PC-3 (cell line): ENCODE data around the gene LINGO3. TPM values are rescaled to one million over a fixed set of nuclear protein-coding genes. Genes with fewer than 3 reads are reported as not detected.

Experiments
- ATAC-seq: fragments of 200-7000 bp; cut with Tn5 transposase; 2 replicates; pipeline ENCODE4 v1.9.1; 2020; ENCODE audit warnings: mild to moderate bottlenecking, moderate library complexity
- BruUV-seq: library from RNA; stranded (reverse); fragments of 400-500 nt; replicated peaks from 2 replicates; lab custom pipeline; 2021; lab: Mats Ljungman, UMichigan
- CTCF ChIA-PET: fragments of 300-600 bp; sonication (Branson Sonifier 250); formaldehyde crosslinking; loops from one replicate; lab custom pipeline; 2022; ENCODE audit warnings: antibody characterized with exemption; lab: Charles Lee
- POLR2A ChIA-PET: fragments of 300-600 bp; sonication (Branson Sonifier 250); formaldehyde crosslinking; loops from one replicate; lab custom pipeline; 2022; ENCODE audit warnings: antibody characterized with exemption; ENCODE audit not compliant: unreplicated experiment; lab: Charles Lee
- DNase-seq: peaks from one replicate; pipeline ENCODE4 v3.0.0-alpha.2; 2015
- H2AFZ ChIP-seq: fragments of 300-600 bp; sonication (generic); 2 replicates; pipeline ENCODE4 v1.6.0; 2016; ENCODE audit warnings: antibody characterized with exemption, low read length
- H3F3A ChIP-seq: fragments of 300-600 bp; sonication (generic); one replicate; pipeline ENCODE4 v1.6.0; 2017; ENCODE audit warnings: antibody characterized with exemption, low read length, control low read depth, mild to moderate bottlenecking; ENCODE audit not compliant: unreplicated experiment
- H3K27ac ChIP-seq: fragments of 300-600 bp; sonication (generic); 2 replicates; pipeline ENCODE4 v1.5.1; 2016; ENCODE audit warnings: mild to moderate bottlenecking, low read length
- H3K27me3 ChIP-seq: fragments of 300-600 bp; sonication (generic); 2 replicates; pipeline ENCODE4 v1.6.1; 2016; ENCODE audit warnings: low read length, mixed read lengths
- H3K36me3 ChIP-seq: fragments of 300-600 bp; sonication (generic); 2 replicates; pipeline ENCODE4 v1.6.1; 2016; ENCODE audit warnings: low read depth, mixed run types, low read length, mixed read lengths
- H3K4me1 ChIP-seq: fragments of 300-600 bp; sonication (generic); 2 replicates; pipeline ENCODE4 v1.5.1; 2016; ENCODE audit warnings: low read length; ENCODE audit not compliant: insufficient read depth
- H3K4me2 ChIP-seq: fragments of 300-600 bp; sonication (generic); 2 replicates; pipeline ENCODE4 v1.6.0; 2016; ENCODE audit warnings: low read length
- H3K4me3 ChIP-seq: fragments of 300-600 bp; sonication (generic); 2 replicates; pipeline ENCODE4 v1.5.1; 2016; ENCODE audit warnings: mild to moderate bottlenecking, low read length, mixed read lengths
- H3K79me2 ChIP-seq: fragments of 300-600 bp; sonication (generic); 2 replicates; pipeline ENCODE4 v1.6.1; 2017; ENCODE audit warnings: low read length, mixed read lengths
- H3K9ac ChIP-seq: fragments of 300-600 bp; sonication (generic); 2 replicates; pipeline ENCODE4 v1.6.0; 2016; ENCODE audit warnings: mild to moderate bottlenecking, low read length
- H3K9me2 ChIP-seq: fragments of 300-600 bp; sonication (generic); replicated peaks from 2 replicates; pipeline ENCODE4 v1.6.1; 2016; ENCODE audit warnings: mixed run types, low read length, mixed read lengths
- H3K9me3 ChIP-seq: fragments of 300-600 bp; sonication (generic); 2 replicates; pipeline ENCODE4 v1.6.1; 2016; ENCODE audit warnings: low read length, mixed read lengths
- H4K20me1 ChIP-seq: fragments of 300-600 bp; sonication (generic); 2 replicates; pipeline ENCODE4 v1.6.1; 2016; ENCODE audit warnings: low read length, mixed read lengths
- CTCF ChIP-seq: fragments of 300-600 bp; sonication (generic); conservative IDR thresholded peaks from 2 replicates; pipeline ENCODE4 v1.5.1; 2017; ENCODE audit warnings: antibody characterized with exemption, low read depth, mild to moderate bottlenecking, low read length
- EZH2 ChIP-seq: fragments of 300-600 bp; sonication (generic); IDR thresholded peaks from one replicate; pipeline ENCODE4 v1.6.1; 2017; ENCODE audit warnings: antibody characterized with exemption, mild to moderate bottlenecking, low read length; ENCODE audit not compliant: unreplicated experiment
- EZH2phosphoT487 ChIP-seq: fragments of 300-600 bp; sonication (generic); IDR thresholded peaks from 2 replicates; pipeline ENCODE4 v1.6.1; 2018; ENCODE audit warnings: mild to moderate bottlenecking, antibody characterized with exemption, low read length, borderline replicate concordance
- intact Hi-C: fragments of 100-400 bp; cut with micrococcal nuclease; formaldehyde crosslinking; loops from 2 replicates; pipeline ENCODE4 v1.9.0; 2023
- total RNA-seq: library from RNA; depleted of rRNA; stranded (reverse); fragments of >200 nt; gene quantifications from 2 replicates; pipeline ENCODE4 v1.2.3, GENCODE V29; 2014

Gene LINGO3
- total RNA-seq, 1 experiment from 2014 or later: not detected

GRCh38 chr19:2336528-2337328 lies 28.8 kb upstream of the LINGO3 start:
- peaks cover 14% of the 10 kb centered on the region for H3K79me2 ChIP-seq
- CTCF ChIA-PET: no interaction called here
- H3K4me3 ChIP-seq: no peak overlapping the region
- no peaks in the 10 kb centered on the region for H3K9me2 ChIP-seq
- DNase-seq (no peak), ATAC-seq (no peak)
- H2AFZ ChIP-seq: no peak overlapping the region
- no peak overlapping the region for H3K27ac ChIP-seq
- no peaks in the 10 kb centered on the region for H3F3A ChIP-seq
- no peak for TF ChIP-seq EZH2
- TF ChIP-seq CTCF: no peak
- no peak for TF ChIP-seq EZH2phosphoT487
- H3K4me1 ChIP-seq: no peaks in the 10 kb centered on the region
- H3K9me3 ChIP-seq: no peaks in the 10 kb centered on the region
- no peak overlapping the region for H3K9ac ChIP-seq
- BruUV-seq: no TSS peak
- no peaks in the 10 kb centered on the region for H4K20me1 ChIP-seq
- H3K4me2 ChIP-seq: no peak overlapping the region
- POLR2A ChIA-PET: no interaction called here
- no peaks in the 10 kb centered on the region for H3K36me3 ChIP-seq
- intact Hi-C loops: no loop called here
- H3K27me3 ChIP-seq: no peaks in the 10 kb centered on the region

- Histone ChIP-seq H3K27me3 (no peaks in the 10 kb centered on the region), H3K27ac (no peak overlapping the region), H3K36me3 (no peaks in the 10 kb centered on the region), H3K9me3 (no peaks in the 10 kb centered on the region), H3K79me2 (peaks cover 23% of the 10 kb centered on the region), H3K4me3 (no peak overlapping the region), H3K9ac (no peak overlapping the region), H3K9me2 (no peaks in the 10 kb centered on the region), H2AFZ (no peak overlapping the region), H3F3A (no peaks in the 10 kb centered on the region), H4K20me1 (no peaks in the 10 kb centered on the region), H3K4me1 (no peaks in the 10 kb centered on the region), H3K4me2 (no peak overlapping the region)
- no TSS peak for BruUV-seq
- intact Hi-C loops: no loop called here
- CTCF ChIA-PET: no interaction called here
- no peak for DNase-seq
- POLR2A ChIA-PET: no interaction called here
- TF ChIP-seq EZH2 (no peak), CTCF (no peak)
- ATAC-seq: no peak
Measured at GRCh38 chr19:2335848-2336247, 27.9 kb upstream of the LINGO3 start.

GRCh38 chr19:2334986-2335846 lies 27.3 kb upstream of the LINGO3 start:
- no peak overlapping the region for H3K4me2 ChIP-seq
- no peak overlapping the region for H3K4me3 ChIP-seq
- intact Hi-C loops: no loop called here
- H3K9me2 ChIP-seq: no peaks in the 10 kb centered on the region
- H3K36me3 ChIP-seq: no peaks in the 10 kb centered on the region
- DNase-seq (no peak), ATAC-seq (no peak)
- H4K20me1 ChIP-seq: no peaks in the 10 kb centered on the region
- peaks cover 29% of the 10 kb centered on the region for H3K79me2 ChIP-seq
- POLR2A ChIA-PET: no interaction called here
- TF ChIP-seq EZH2 (no peak), EZH2phosphoT487 (no peak), CTCF (no peak)
- BruUV-seq: no TSS peak
- CTCF ChIA-PET: no interaction called here
- H3F3A ChIP-seq: no peaks in the 10 kb centered on the region
- H3K9ac ChIP-seq: no peak overlapping the region
- no peaks in the 10 kb centered on the region for H3K4me1 ChIP-seq
- H3K27me3 ChIP-seq: no peaks in the 10 kb centered on the region
- no peaks in the 10 kb centered on the region for H3K9me3 ChIP-seq
- H2AFZ ChIP-seq: no peak overlapping the region
- H3K27ac ChIP-seq: no peak overlapping the region
